Inflammatory macrophage (primary cell): Measurements from ENCODE around the gene SSU72.
"Not testable (repeated sequence)": the region's sequence is repeated elsewhere in the genome, so short reads cannot be mapped to it uniquely, and the experiment has no call there.

Experiments
- DNase-seq, 2 donors: peaks; one replicate each; pipeline ENCODE4 v3.0.0-alpha.2; 2020 to 2022

SSU72 gene

GRCh38 chr1:1495461-1495975, 79.1 kb downstream of the SSU72 start:
- DNase-seq = not testable (repeated sequence)

GRCh38 chr1:1494311-1494710, 80.4 kb downstream of the SSU72 start:
- DNase-seq = not testable (repeated sequence)
